ENCODE data around the gene CALD1.

Gene CALD1

DNA sequence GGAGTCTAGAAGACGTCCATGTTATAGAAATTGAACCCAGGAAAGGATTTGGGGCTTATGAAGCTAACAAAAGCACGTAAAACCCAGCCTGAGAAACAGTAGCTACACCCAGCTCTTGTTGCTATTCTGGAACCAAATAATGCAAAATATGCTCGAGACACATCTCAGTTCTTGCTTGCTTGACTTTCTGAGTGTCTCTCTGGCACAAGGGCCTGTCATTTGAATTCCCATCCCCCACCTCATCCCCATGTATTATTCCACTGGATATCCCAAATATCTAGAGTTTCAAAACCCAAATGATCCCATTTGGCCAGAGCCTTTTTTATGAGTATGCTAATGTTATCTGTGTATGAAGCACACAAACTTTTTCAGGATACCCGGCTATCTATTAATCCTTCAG lies 158.7 kb downstream of the CALD1 start:
- Histone ChIP-seq H3K4me3 (ENCODE audit: low read length) (no peak overlapping the region), H3K9me2 (replicated peaks; ENCODE audit: control insufficient read depth, low read length) (no peaks in the 10 kb centered on the region), H3K36me3 (ENCODE audit: control insufficient read depth, low read length) (no peaks in the 10 kb centered on the region), H3K9me3 (ENCODE audit: control insufficient read depth, insufficient read depth, low read length) (no peaks in the 10 kb centered on the region), H3K27ac (ENCODE audit: low read depth, low read length) (no peak overlapping the region), H3K4me2 (ENCODE audit: low read length) (no peak overlapping the region), H3K4me1 (ENCODE audit: control insufficient read depth, low read length) (no peaks in the 10 kb centered on the region), H4K20me1 (ENCODE audit: control insufficient read depth, insufficient read depth, low read depth, low read length) (no peaks in the 10 kb centered on the region), H3K79me2 (ENCODE audit: control insufficient read depth, low read length) (no peaks in the 10 kb centered on the region), H3F3A (ENCODE audit: control insufficient read depth, insufficient read depth) (no peaks in the 10 kb centered on the region), H3K27me3 (ENCODE audit: control insufficient read depth, low read length) (peaks cover 6% of the 10 kb centered on the region)
- TF ChIP-seq, protein P1, sequence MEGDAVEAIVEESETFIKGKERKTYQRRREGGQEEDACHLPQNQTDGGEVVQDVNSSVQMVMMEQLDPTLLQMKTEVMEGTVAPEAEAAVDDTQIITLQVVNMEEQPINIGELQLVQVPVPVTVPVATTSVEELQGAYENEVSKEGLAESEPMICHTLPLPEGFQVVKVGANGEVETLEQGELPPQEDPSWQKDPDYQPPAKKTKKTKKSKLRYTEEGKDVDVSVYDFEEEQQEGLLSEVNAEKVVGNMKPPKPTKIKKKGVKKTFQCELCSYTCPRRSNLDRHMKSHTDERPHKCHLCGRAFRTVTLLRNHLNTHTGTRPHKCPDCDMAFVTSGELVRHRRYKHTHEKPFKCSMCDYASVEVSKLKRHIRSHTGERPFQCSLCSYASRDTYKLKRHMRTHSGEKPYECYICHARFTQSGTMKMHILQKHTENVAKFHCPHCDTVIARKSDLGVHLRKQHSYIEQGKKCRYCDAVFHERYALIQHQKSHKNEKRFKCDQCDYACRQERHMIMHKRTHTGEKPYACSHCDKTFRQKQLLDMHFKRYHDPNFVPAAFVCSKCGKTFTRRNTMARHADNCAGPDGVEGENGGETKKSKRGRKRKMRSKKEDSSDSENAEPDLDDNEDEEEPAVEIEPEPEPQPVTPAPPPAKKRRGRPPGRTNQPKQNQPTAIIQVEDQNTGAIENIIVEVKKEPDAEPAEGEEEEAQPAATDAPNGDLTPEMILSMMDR (IDR thresholded peaks at IDR 0.05; ENCODE audit: low read depth, low read length, poor library complexity, severe bottlenecking): no peak
- no peak for TF ChIP-seq EZH2phosphoT487 (IDR thresholded peaks at IDR 0.05; ENCODE audit: borderline replicate concordance, low read length)

DNA sequence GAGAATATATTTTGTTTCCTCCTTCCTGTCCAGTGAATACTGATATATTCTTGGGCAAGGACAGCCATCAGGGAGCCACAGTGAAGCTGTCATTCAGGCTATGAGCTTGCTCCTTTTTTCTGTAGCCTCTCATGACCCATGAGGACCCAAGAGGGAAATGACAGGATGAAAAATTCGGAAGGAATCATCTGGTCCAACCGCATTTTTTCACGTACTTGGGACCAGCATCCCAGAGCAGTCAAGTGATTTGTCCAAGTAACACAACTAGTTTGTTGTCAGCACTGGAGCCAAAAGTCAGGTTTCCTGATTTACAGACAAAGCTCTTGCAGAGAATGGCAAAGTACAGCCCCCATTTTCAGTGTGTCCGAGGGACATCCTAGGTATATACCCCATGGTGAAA lies 159.7 kb downstream of the CALD1 start:
- Histone ChIP-seq H3K9me2 (replicated peaks; ENCODE audit: control insufficient read depth, low read length) (no peaks in the 10 kb centered on the region), H3K4me2 (ENCODE audit: low read length) (no peak overlapping the region), H3F3A (ENCODE audit: control insufficient read depth, insufficient read depth) (no peaks in the 10 kb centered on the region), H3K36me3 (ENCODE audit: control insufficient read depth, low read length) (no peaks in the 10 kb centered on the region), H3K4me1 (ENCODE audit: control insufficient read depth, low read length) (no peaks in the 10 kb centered on the region), H4K20me1 (ENCODE audit: control insufficient read depth, insufficient read depth, low read depth, low read length) (no peaks in the 10 kb centered on the region), H3K9me3 (ENCODE audit: control insufficient read depth, insufficient read depth, low read length) (no peaks in the 10 kb centered on the region), H3K27me3 (ENCODE audit: control insufficient read depth, low read length) (peaks cover 6% of the 10 kb centered on the region; the same call in 1 of the 2 replicates), H3K79me2 (ENCODE audit: control insufficient read depth, low read length) (no peaks in the 10 kb centered on the region), H3K27ac (ENCODE audit: low read depth, low read length) (no peak overlapping the region), H3K4me3 (ENCODE audit: low read length) (no peak overlapping the region)
- TF ChIP-seq EZH2phosphoT487 (IDR thresholded peaks at IDR 0.05; ENCODE audit: borderline replicate concordance, low read length): no peak
- TF ChIP-seq, protein P1 (IDR thresholded peaks at IDR 0.05; ENCODE audit: low read depth, low read length, poor library complexity, severe bottlenecking): no peak

DNA sequence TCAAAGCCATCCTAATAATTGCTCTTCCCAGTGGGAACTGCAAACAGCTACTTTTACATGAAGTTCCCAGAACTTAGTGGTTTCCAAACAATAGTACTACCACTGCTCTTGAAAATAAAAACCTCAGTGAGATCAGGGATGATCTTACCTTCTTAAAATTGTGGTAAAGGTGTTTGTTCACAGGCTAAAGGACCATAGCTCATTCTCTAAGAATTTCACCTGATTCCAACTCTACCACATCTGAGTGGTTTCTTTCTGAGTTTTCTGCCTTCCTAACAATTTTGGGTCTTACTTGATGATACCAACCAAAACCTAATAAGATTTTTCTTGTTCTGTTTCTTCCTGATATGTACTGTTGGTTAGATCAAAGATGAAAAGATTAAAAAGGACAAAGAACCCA lies 161.3 kb downstream of the CALD1 start:
- H3K9me3 ChIP-seq (ENCODE audit: control insufficient read depth, insufficient read depth, low read length): no peaks in the 10 kb centered on the region
- H3K4me2 ChIP-seq (ENCODE audit: low read length): no peak overlapping the region
- no peaks in the 10 kb centered on the region for H3K79me2 ChIP-seq (ENCODE audit: control insufficient read depth, low read length)
- H3K9me2 ChIP-seq (replicated peaks; ENCODE audit: control insufficient read depth, low read length): no peaks in the 10 kb centered on the region
- no peaks in the 10 kb centered on the region for H3K4me1 ChIP-seq (ENCODE audit: control insufficient read depth, low read length)
- no peak overlapping the region for H3K4me3 ChIP-seq (ENCODE audit: low read length)
- H3K27me3 ChIP-seq (ENCODE audit: control insufficient read depth, low read length): peaks cover 19% of the 10 kb centered on the region
- H4K20me1 ChIP-seq (ENCODE audit: control insufficient read depth, insufficient read depth, low read depth, low read length): no peaks in the 10 kb centered on the region
- H3K27ac ChIP-seq (ENCODE audit: low read depth, low read length): no peak overlapping the region
- TF ChIP-seq EZH2phosphoT487 (IDR thresholded peaks at IDR 0.05; ENCODE audit: borderline replicate concordance, low read length): no peak
- TF ChIP-seq, protein P1 (IDR thresholded peaks at IDR 0.05; ENCODE audit: low read depth, low read length, poor library complexity, severe bottlenecking): no peak
- H3F3A ChIP-seq (ENCODE audit: control insufficient read depth, insufficient read depth): no peaks in the 10 kb centered on the region
- H3K36me3 ChIP-seq (ENCODE audit: control insufficient read depth, low read length): no peaks in the 10 kb centered on the region
